GM12878 (cell line): Measurements from ENCODE around the gene MLN. TPM values are rescaled to one million over a fixed set of nuclear protein-coding genes. Genes with fewer than 3 reads are reported as not detected.

Experiments used
- ATAC-seq: fragments of 200-7000 bp; cut with Tn5 transposase; 3 replicates; pipeline ENCODE4 v1.9.1; 2020; ENCODE audit warnings: mild to moderate bottlenecking, moderate library complexity
- BruUV-seq: library from RNA; stranded (reverse); fragments of 400-500 nt; replicated peaks from 2 replicates; lab custom pipeline; 2021; lab: Mats Ljungman, UMichigan
- CTCF ChIA-PET: fragments of 300-600 bp; sonication (Branson Sonifier 250); formaldehyde crosslinking; extraction: SDS; loops from one replicate; lab custom pipeline; 2021; ENCODE audit warnings: inconsistent platforms; lab: Yijun Ruan, JAX
- POLR2A ChIA-PET: fragments of 350-600 bp; formaldehyde crosslinking; extraction: SDS; loops from one replicate; lab custom pipeline; 2021; ENCODE audit warnings: inconsistent platforms; lab: Charles Lee
- RAD21 ChIA-PET: fragments of 300-600 bp; sonication (Branson Sonifier 250); formaldehyde crosslinking; loops from one replicate; lab custom pipeline; 2023; ENCODE audit warnings: antibody characterized with exemption; ENCODE audit not compliant: unreplicated experiment; lab: Charles Lee
- SMC1A ChIA-PET: fragments of 300-600 bp; sonication (Branson Sonifier 250); formaldehyde crosslinking; loops from one replicate; lab custom pipeline; 2023; ENCODE audit not compliant: unreplicated experiment, uncharacterized antibody; lab: Charles Lee
- DNase-seq: peaks from one replicate; pipeline ENCODE4 v3.0.0-alpha.2; 2011; ENCODE audit warnings: low read depth, low spot score
- FAIRE-seq: peaks from 3 replicates; lab custom pipeline; 2011; peaks lifted over from hg19 to GRCh38; lab: Jason Lieb, UNC
- H2AFZ ChIP-seq: 2 replicates; pipeline ENCODE4 v1.6.0; 2011; ENCODE audit warnings: low read depth, low read length, control low read depth; ENCODE audit not compliant: control insufficient read depth
- H3K27ac ChIP-seq: 2 replicates; pipeline ENCODE4 v1.5.1; 2011; ENCODE audit warnings: control low read depth; ENCODE audit not compliant: control insufficient read depth, insufficient read depth
- H3K27me3 ChIP-seq, 2 experiments: replicated peaks in 1 of 2; 2 replicates each; pipeline versions ENCODE4 v1.6.0 to v1.6.1; 2011; ENCODE audit warnings: low read length in 1 of 2; ENCODE audit not compliant: control insufficient read depth in 2 of 2, insufficient read depth in 2 of 2
- H3K36me3 ChIP-seq, 2 experiments: 2 replicates each; pipeline ENCODE4 v1.5.1; 2011; ENCODE audit warnings: low read length in 1 of 2; ENCODE audit not compliant: control insufficient read depth in 2 of 2, insufficient read depth in 2 of 2
- H3K4me1 ChIP-seq: 2 replicates; pipeline ENCODE4 v1.6.1; 2011; ENCODE audit warnings: mild to moderate bottlenecking, low read length, moderate library complexity, mixed read lengths; ENCODE audit not compliant: control insufficient read depth, insufficient read depth
- H3K4me2 ChIP-seq: 2 replicates; pipeline ENCODE4 v1.6.0; 2011; ENCODE audit warnings: control low read depth; ENCODE audit not compliant: control insufficient read depth, insufficient read depth
- H3K4me3 ChIP-seq: fragments of 200-600 bp; sonication (generic); 2 replicates; pipeline ENCODE4 v1.5.1; 2016
- H3K79me2 ChIP-seq: 2 replicates; pipeline ENCODE4 v1.6.0; 2011; ENCODE audit warnings: low read length; ENCODE audit not compliant: control insufficient read depth, insufficient read depth
- H3K9ac ChIP-seq: 2 replicates; pipeline ENCODE4 v1.8.0; 2011; ENCODE audit warnings: low read length, control low read depth, mixed read lengths; ENCODE audit not compliant: control insufficient read depth, insufficient read depth
- H3K9me3 ChIP-seq: replicated peaks from 3 replicates; pipeline ENCODE4 v1.5.1; 2011; ENCODE audit warnings: mild to moderate bottlenecking, low read length; ENCODE audit not compliant: control insufficient read depth, insufficient read depth
- H4K20me1 ChIP-seq: 2 replicates; pipeline ENCODE4 v1.6.0; 2011; ENCODE audit not compliant: control insufficient read depth, insufficient read depth
- CREB1 ChIP-seq: IDR thresholded peaks from 2 replicates; pipeline ENCODE4 v1.6.1; 2012; ENCODE audit warnings: low read depth, mild to moderate bottlenecking, inconsistent platforms
- CTCF ChIP-seq, 3 experiments: IDR thresholded peaks in 2 of 3; conservative IDR thresholded peaks in 1 of 3; 2 replicates each; pipeline ENCODE4 v1.5.1; 2011; ENCODE audit warnings: low read depth in 3 of 3, low read length in 3 of 3, mild to moderate bottlenecking in 3 of 3, control low read depth in 2 of 3, moderate library complexity in 2 of 3, inconsistent platforms in 1 of 3, mixed read lengths in 1 of 3; ENCODE audit not compliant: control insufficient read depth in 2 of 3, insufficient read depth in 1 of 3; ENCODE audit errors: extremely low read depth in 1 of 3
- E4F1 ChIP-seq: fragments of 450-650 bp; IDR thresholded peaks from 2 replicates; pipeline ENCODE4 v1.6.1; 2018; ENCODE audit warnings: borderline replicate concordance, mild to moderate bottlenecking; ENCODE audit not compliant: partially characterized antibody
- FOS ChIP-seq: IDR thresholded peaks from 3 replicates; pipeline ENCODE4 v1.6.1; 2011; ENCODE audit warnings: borderline replicate concordance; ENCODE audit not compliant: insufficient read length; ENCODE audit errors: extremely low read depth
- FOXK2 ChIP-seq: fragments of 450-650 bp; IDR thresholded peaks from 2 replicates; pipeline ENCODE4 v1.6.1; 2017; ENCODE audit warnings: mild to moderate bottlenecking, moderate library complexity
- HDAC2 ChIP-seq: fragments of 200-600 bp; sonication (generic); IDR thresholded peaks from 2 replicates; pipeline ENCODE4 v1.6.1; 2017
- NRF1 ChIP-seq: conservative IDR thresholded peaks from 2 replicates; pipeline ENCODE4 v1.6.1; 2011; ENCODE audit warnings: mild to moderate bottlenecking, low read depth, low read length, improper control_type of control experiment
- RUNX3 ChIP-seq: IDR thresholded peaks from 2 replicates; pipeline ENCODE4 v1.6.1; 2012; ENCODE audit warnings: low read length, inconsistent platforms
- SMC3 ChIP-seq: IDR thresholded peaks from 2 replicates; pipeline ENCODE4 v1.6.1; 2011; ENCODE audit warnings: low read length, improper control_type of control experiment, borderline replicate concordance
- SPI1 ChIP-seq: IDR thresholded peaks from 2 replicates; pipeline ENCODE4 v1.6.1; 2011; ENCODE audit warnings: low read depth, mild to moderate bottlenecking, low read length, moderate library complexity, borderline replicate concordance; ENCODE audit not compliant: insufficient read depth
- TAF1 ChIP-seq: IDR thresholded peaks from 2 replicates; pipeline ENCODE4 v1.6.1; 2011; ENCODE audit warnings: mild to moderate bottlenecking, low read depth, low read length, borderline replicate concordance
- YY1 ChIP-seq: IDR thresholded peaks from 2 replicates; pipeline ENCODE4 v1.6.1; 2011; ENCODE audit warnings: low read depth, mild to moderate bottlenecking, low read length
- WGBS: methylation state at CpG from one replicate; pipeline ENCODE4 v1.1.6; 2016; ENCODE audit warnings: low lambda C conversion rate; ENCODE audit not compliant: insufficient replicate concordance, insufficient coverage; ENCODE audit errors: missing lambda C conversion rate; 5-methylcytosine and 5-hydroxymethylcytosine counted together
- in situ Hi-C: fragments of 300-500 bp; cut with MboI; formaldehyde crosslinking; loops from 9 replicates; pipeline ENCODE4 v1.14.3; 2018; ENCODE audit warnings: mixed read lengths
- intact Hi-C: fragments of 100-400 bp; cut with micrococcal nuclease; formaldehyde crosslinking; loops from one replicate; pipeline ENCODE4 v1.14.2; 2022; ENCODE audit not compliant: unreplicated experiment
- polyA plus RNA-seq, 11 experiments: library from polyadenylated mRNA; depleted of rRNA in 4 of 11; unstranded in 6 of 11; stranded (reverse) in 5 of 11; fragments of >200 nt; fragmentation: Nextera tagmentation in 4 of 11; fragmentation: Illumina TruSeq in 1 of 11; extraction: Ambion mirVana in 4 of 11; extraction: Trizol in 1 of 11; gene quantifications; 1 replicate in 1 of 11; 2 replicates in 10 of 11; pipeline versions ENCODE4 v1.2.1 to v1.2.3, GENCODE V29; 2011 to 2016; ENCODE audit warnings: inconsistent platforms in 2 of 11, missing spikeins in 2 of 11, low read depth in 1 of 11
- total RNA-seq, 4 experiments: library from RNA; depleted of rRNA in 3 of 4; stranded (reverse); fragments of >200 nt in 3 of 4; fragmentation: Illumina TruSeq in 1 of 4; extraction: Trizol in 1 of 4; gene quantifications; 2 replicates each; pipeline versions ENCODE4 v1.2.1 to v1.2.3, GENCODE V29; 2013 to 2021

The MLN gene
- total and polyA plus RNA-seq, 10 of the 15 experiments (the other 5 are each of a cell fraction or from before 2014, with no cell fraction given): not detected

DNA sequence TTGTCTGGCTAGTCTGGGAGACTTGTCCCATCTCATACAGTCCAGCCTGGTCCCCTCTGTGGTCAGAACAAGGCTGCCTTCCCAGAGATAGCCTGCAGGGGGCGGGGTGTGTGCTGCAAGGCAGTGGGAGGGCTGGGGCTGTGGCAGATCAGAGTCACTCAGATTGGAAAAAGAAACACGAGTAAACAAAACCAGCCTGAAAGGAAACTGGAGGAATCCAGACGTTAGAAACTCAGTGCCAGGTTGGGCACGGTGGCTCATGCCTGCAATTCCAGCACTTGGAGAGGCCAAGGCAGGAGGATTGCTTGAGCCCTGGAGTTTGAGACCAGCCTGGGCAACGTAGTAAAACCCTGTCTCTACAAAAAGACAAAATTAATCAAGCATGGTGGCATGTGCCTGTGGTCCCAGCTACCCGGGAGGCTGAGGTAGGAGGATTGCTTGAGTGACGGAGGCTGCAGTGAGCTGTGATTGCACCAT lies 35.1 kb downstream of the MLN start (continued):
- no peak for TF ChIP-seq E4F1
- peak; percentile 56; the same call in 1 of the 2 replicates for TF ChIP-seq SMC3
- TF ChIP-seq RUNX3: peak; percentile 49
- 0 out of 2 replicates have a peak, but pooled peaks have one; percentile 47 for TF ChIP-seq YY1
- no peak for TF ChIP-seq TAF1
- TF ChIP-seq HDAC2: no peak
- no peak for TF ChIP-seq CREB1

DNA sequence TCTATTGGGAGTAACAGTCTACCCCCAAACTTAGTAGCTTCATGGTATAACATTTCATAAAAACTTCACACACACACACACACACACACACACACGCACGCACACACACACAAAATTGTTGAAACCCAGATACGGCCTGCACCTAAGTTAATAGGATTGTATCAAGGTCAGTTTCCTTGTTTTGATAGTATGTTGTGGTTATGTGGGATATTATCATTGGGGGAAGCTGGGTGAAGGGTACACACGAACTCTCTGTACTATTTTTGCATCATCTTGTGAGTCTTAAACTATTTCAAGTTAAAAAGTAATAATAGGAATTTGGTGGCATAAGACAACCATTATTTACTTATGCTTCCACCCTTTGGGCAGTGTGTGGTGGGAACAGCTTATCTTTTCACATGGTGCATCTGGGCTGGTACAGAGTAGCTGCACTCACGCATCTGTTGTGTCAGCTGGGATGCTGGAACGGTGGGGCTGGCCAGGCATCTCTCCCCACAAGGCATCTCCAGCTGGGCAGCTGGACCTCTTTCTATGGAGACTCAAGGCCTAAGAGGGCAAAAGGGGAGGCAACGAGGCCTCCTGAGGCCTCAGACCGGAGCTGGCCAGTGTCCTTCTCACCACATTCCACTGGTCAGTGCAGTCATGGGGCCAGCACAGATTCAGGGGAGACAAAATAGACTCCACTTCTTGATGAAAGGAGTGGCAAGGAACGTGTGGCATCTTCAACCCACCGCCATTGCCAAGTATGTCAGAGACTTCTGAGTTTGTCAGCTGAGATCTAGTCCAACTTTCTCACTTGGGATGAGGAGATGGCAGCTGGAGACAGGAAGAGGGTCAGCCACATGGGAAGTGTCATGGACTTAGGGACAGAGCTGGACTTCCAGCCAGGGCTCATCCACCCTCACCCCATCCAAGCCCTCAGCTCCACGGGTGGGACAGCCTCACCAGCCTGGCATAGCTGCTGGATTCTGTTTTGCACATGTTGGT lies 36.6 kb downstream of the MLN start:
- in situ Hi-C loops: loop anchor here (5.0 kb wide), 1 partner anchor 390 kb away; no protein-coding TSS in a partner anchor

More for the DNA sequence above, 36.6 kb downstream of the MLN start:
- SMC1A ChIA-PET: interaction anchor here (1.0 to 1.2 kb wide), 3 partner anchors 20 to 261 kb away, joined by 3 read pairs; no protein-coding TSS in a partner anchor
- no TSS peak for BruUV-seq
- Histone ChIP-seq H3K9me3 (no peaks in the 10 kb centered on the region), H3K9ac (no peak overlapping the region), H3K4me3 (no peak overlapping the region), H3K27me3 (no peaks in the 10 kb centered on the region; a peak in 1 of 4 replicates), H3K27ac (no peak overlapping the region), H3K36me3 (no peaks in the 10 kb centered on the region), H3K4me1 (no peaks in the 10 kb centered on the region; the same call in 1 of the 2 replicates), H3K4me2 (no peak overlapping the region), H4K20me1 (no peaks in the 10 kb centered on the region), H2AFZ (no peak overlapping the region), H3K79me2 (no peaks in the 10 kb centered on the region)
- RAD21 ChIA-PET: interaction anchor here (1.0 to 1.4 kb wide), 3 partner anchors 258 to 387 kb away, joined by 4 to 7 read pairs (median 5); no protein-coding TSS in a partner anchor
- DNase-seq (no peak), FAIRE-seq (no peak), ATAC-seq (no peak)
- intact Hi-C loops: no loop called here
- WGBS: 19% methylated on average over 11 of the region's 11 CpGs
- POLR2A ChIA-PET: no interaction called here
- CTCF ChIA-PET: interaction anchor here (0.6 to 5.9 kb wide), 15 partner anchors 9 to 1820 kb away, joined by 3 to 49 read pairs (median 3); partner anchors contain the start of gene UQCC2
- TF ChIP-seq FOXK2 (no peak), NRF1 (no peak), CTCF (IDR thresholded peaks at IDR 0.05 in 2 of 3, conservative IDR thresholded peaks at IDR 0.05 in 1 of 3; ENCODE audit: control insufficient read depth in 2 of 3, extremely low read depth in 1 of 3, insufficient read depth in 1 of 3, low read depth in 3 of 3, low read length in 3 of 3) (no peak), SPI1 (no peak), FOS (no peak)
